BE2C (cell line): ENCODE measurements around the gene ATOH8.

Experiments used
- DNase-seq: peaks from one replicate; pipeline ENCODE4 v3.0.0-alpha.2; 2020
- H3K27me3 ChIP-seq: fragments of 250-450 bp; sonication (Bioruptor Pico); 2 replicates; pipeline ENCODE4 v1.5.1; 2020; ENCODE audit warnings: mild to moderate bottlenecking
- H3K36me3 ChIP-seq: fragments of 250-450 bp; sonication (Bioruptor Pico); 2 replicates; pipeline ENCODE4 v1.5.1; 2020; ENCODE audit warnings: mild to moderate bottlenecking
- H3K4me1 ChIP-seq: fragments of 250-450 bp; sonication (Bioruptor Pico); 2 replicates; pipeline ENCODE4 v1.5.1; 2020
- H3K4me3 ChIP-seq: 2 replicates; pipeline ENCODE4 v1.5.1; 2011; ENCODE audit warnings: low read depth, low read length
- H3K9me3 ChIP-seq: fragments of 250-450 bp; sonication (Bioruptor Pico); 2 replicates; pipeline ENCODE4 v1.5.1; 2020
- CTCF ChIP-seq: IDR thresholded peaks from 2 replicates; pipeline ENCODE4 v1.5.1; 2012; ENCODE audit warnings: mild to moderate bottlenecking, low read depth, low read length

ATOH8 gene

GRCh38 chr2:85741833-85742455, 11.8 kb upstream of the ATOH8 start:
- no peak for TF ChIP-seq CTCF
- H3K27me3 ChIP-seq = no peaks in the 10 kb centered on the region
- H3K4me1 ChIP-seq = peaks cover 30% of the 10 kb centered on the region
- H3K4me3 ChIP-seq = no peak overlapping the region
- no peaks in the 10 kb centered on the region for H3K36me3 ChIP-seq
- H3K9me3 ChIP-seq = no peaks in the 10 kb centered on the region
- DNase-seq = no peak

- DNase-seq = no peak
- Histone ChIP-seq H3K27me3 (no peaks in the 10 kb centered on the region), H3K4me3 (no peak overlapping the region), H3K9me3 (no peaks in the 10 kb centered on the region), H3K36me3 (no peaks in the 10 kb centered on the region), H3K4me1 (peaks cover 30% of the 10 kb centered on the region)
- TF ChIP-seq CTCF = no peak
Observed at GRCh38 chr2:85743304-85743978, 10.3 kb upstream of the ATOH8 start.

- H3K4me1 ChIP-seq = peaks cover 30% of the 10 kb centered on the region
- no peak for TF ChIP-seq CTCF
Observed at GRCh38 chr2:85744055-85744454, 9.7 kb upstream of the ATOH8 start.

GRCh38 chr2:85744741-85745601, 8.8 kb upstream of the ATOH8 start:
- H3K9me3 ChIP-seq = no peaks in the 10 kb centered on the region
- TF ChIP-seq CTCF = no peak
- no peak overlapping the region for H3K4me3 ChIP-seq
- DNase-seq = no peak
- peaks cover 30% of the 10 kb centered on the region for H3K4me1 ChIP-seq
- no peaks in the 10 kb centered on the region for H3K27me3 ChIP-seq
- no peaks in the 10 kb centered on the region for H3K36me3 ChIP-seq

More at GRCh38 chr2:85744055-85744454, 9.7 kb upstream of the ATOH8 start:
- Histone ChIP-seq H3K9me3 (no peaks in the 10 kb centered on the region), H3K36me3 (no peaks in the 10 kb centered on the region), H3K27me3 (no peaks in the 10 kb centered on the region), H3K4me3 (no peak overlapping the region)
- no peak for DNase-seq

- H3K36me3 ChIP-seq = no peaks in the 10 kb centered on the region
- peaks cover 34% of the 10 kb centered on the region for H3K4me1 ChIP-seq
- H3K4me3 ChIP-seq = no peak overlapping the region
- DNase-seq = no peak
- TF ChIP-seq CTCF = no peak
- no peaks in the 10 kb centered on the region for H3K27me3 ChIP-seq
- no peaks in the 10 kb centered on the region for H3K9me3 ChIP-seq
Observed at GRCh38 chr2:85745619-85746018, 8.2 kb upstream of the ATOH8 start.
